ENCODE measurements around the gene DAPK1.
"Not testable (repeated sequence)": the region's sequence is repeated elsewhere in the genome, so short reads cannot be mapped to it uniquely, and the experiment has no call there.

The DAPK1 gene

GRCh38 chr9:87498046-87498810 is 561 bp downstream of the DAPK1 start:
- DNase-seq (ENCODE audit: low read depth in 2 of 2), result no peak

GRCh38 chr9:87498811-87499360 is 1.2 kb downstream of the DAPK1 start:
- no peak for DNase-seq (ENCODE audit: low read depth in 2 of 2)

GRCh38 chr9:87499424-87500017 is 1.9 kb downstream of the DAPK1 start:
- DNase-seq (ENCODE audit: low read depth in 2 of 2), result no peak

GRCh38 chr9:87500491-87501270 is 3.0 kb downstream of the DAPK1 start:
- DNase-seq (ENCODE audit: low read depth in 2 of 2), result peak in 1 of 2 donors; percentile 10

- DNase-seq (ENCODE audit: low read depth in 2 of 2), result not testable (repeated sequence)
These were observed 3.6 kb downstream of the DAPK1 start for GRCh38 chr9:87501271-87501656.

GRCh38 chr9:87501806-87502205 is 4.1 kb downstream of the DAPK1 start:
- DNase-seq (ENCODE audit: low read depth in 2 of 2), result no peak

- no peak for DNase-seq (ENCODE audit: low read depth in 2 of 2)
These were observed 4.9 kb downstream of the DAPK1 start for GRCh38 chr9:87502391-87503221.

GRCh38 chr9:87503430-87503829 is 5.8 kb downstream of the DAPK1 start:
- DNase-seq (ENCODE audit: low read depth in 2 of 2), result no peak

GRCh38 chr9:87503927-87504326 is 6.3 kb downstream of the DAPK1 start:
- DNase-seq (ENCODE audit: low read depth in 2 of 2), result peak in 1 of 2 donors; percentile 13

GRCh38 chr9:87504938-87505337 is 7.3 kb downstream of the DAPK1 start:
- DNase-seq (ENCODE audit: low read depth in 2 of 2), result no peak

- no peak for DNase-seq (ENCODE audit: low read depth in 2 of 2)
These were observed 8.4 kb downstream of the DAPK1 start for GRCh38 chr9:87505869-87506678.

GRCh38 chr9:87507576-87507975 is 9.9 kb downstream of the DAPK1 start:
- no peak for DNase-seq (ENCODE audit: low read depth in 2 of 2)

- no peak for DNase-seq (ENCODE audit: low read depth in 2 of 2)
These were observed 12.6 kb downstream of the DAPK1 start for GRCh38 chr9:87510252-87510683.

GRCh38 chr9:87512311-87512710 is 14.6 kb downstream of the DAPK1 start:
- no peak for DNase-seq (ENCODE audit: low read depth in 2 of 2)

GRCh38 chr9:87513161-87513560 is 15.5 kb downstream of the DAPK1 start:
- DNase-seq (ENCODE audit: low read depth in 2 of 2), result no peak

GRCh38 chr9:87513880-87514535 is 16.3 kb downstream of the DAPK1 start:
- no peak for DNase-seq (ENCODE audit: low read depth in 2 of 2)

GRCh38 chr9:87515006-87515405 is 17.3 kb downstream of the DAPK1 start:
- no peak for DNase-seq (ENCODE audit: low read depth in 2 of 2)

GRCh38 chr9:87515588-87516221 is 18.0 kb downstream of the DAPK1 start:
- no peak for DNase-seq (ENCODE audit: low read depth in 2 of 2)

GRCh38 chr9:87516222-87516925 is 18.7 kb downstream of the DAPK1 start:
- no peak for DNase-seq (ENCODE audit: low read depth in 2 of 2)
